ENCODE measurements around the gene SARDH. TPM values are rescaled to one million over a fixed set of nuclear protein-coding genes. Genes with fewer than 3 reads are reported as not detected.
"Not testable (repeated sequence)": the region's sequence is repeated elsewhere in the genome, so short reads cannot be mapped to it uniquely, and the experiment has no call there.

Gene SARDH
- total and polyA plus RNA-seq, 2 of the 8 experiments (the other 6 are each of a cell fraction or from before 2014, with no cell fraction given), result 6.4 to 7.4 TPM

DNA sequence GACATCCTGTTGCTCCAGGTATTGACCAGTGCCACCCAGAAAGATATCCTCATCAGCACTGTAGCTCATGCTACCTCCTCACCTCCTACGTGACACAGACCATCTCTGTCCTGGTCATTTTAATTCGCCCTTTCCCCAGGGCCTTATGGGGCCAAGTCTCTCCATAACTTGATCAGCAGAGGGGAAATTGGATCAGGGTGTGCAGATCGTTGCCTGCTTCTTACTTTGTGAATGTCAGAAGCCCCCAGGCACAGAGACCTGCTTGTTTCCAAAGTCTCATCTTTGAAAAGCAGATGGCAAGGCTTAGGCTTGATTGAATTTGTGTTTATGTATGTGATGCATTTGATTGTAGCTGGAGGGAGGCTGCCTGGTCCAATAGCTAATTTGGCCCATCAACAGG lies 110.8 kb downstream of the SARDH start (continued):
- no peak for TF ChIP-seq HDAC6 (IDR thresholded peaks at IDR 0.05; ENCODE audit: low read depth, low read length)
- no peak for TF ChIP-seq KDM5A (IDR thresholded peaks at IDR 0.05; ENCODE audit: low read length)
- no peak for TF ChIP-seq CBX8 (IDR thresholded peaks at IDR 0.05; ENCODE audit: borderline replicate concordance, low read depth, low read length)

DNA sequence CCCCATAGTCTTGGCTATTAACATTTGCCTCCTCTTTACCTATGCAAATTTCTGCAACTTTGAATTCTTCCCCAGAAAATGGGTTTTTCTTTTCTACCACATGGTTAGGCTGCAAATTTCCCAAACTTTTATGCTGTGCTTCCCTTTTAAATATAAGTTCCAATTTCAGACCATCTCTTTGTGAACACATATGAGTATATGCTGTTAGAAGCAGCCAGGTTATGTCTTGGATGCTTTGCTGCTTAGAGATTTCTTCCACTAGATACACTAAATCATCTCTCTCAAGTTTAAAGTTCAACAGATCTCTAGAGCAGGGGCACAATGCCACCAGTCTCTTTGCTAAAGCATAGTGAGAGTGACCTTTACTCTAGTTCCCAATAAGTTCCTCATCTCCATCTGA lies 112.1 kb downstream of the SARDH start:
- H2BK20ac ChIP-seq (ENCODE audit: low read length); H3K27me3 ChIP-seq (replicated peaks in 1 of 4; ENCODE audit: control insufficient read depth in 3 of 4, extremely low read depth in 1 of 4, insufficient read depth in 3 of 4, low read length in 3 of 4); H3K56ac ChIP-seq (replicated peaks; ENCODE audit: insufficient read length, low read depth, low read length); H3K4ac ChIP-seq (replicated peaks; ENCODE audit: insufficient read length, low read depth, low read length); DNase-seq (ENCODE audit: low read depth in 1 of 2, low spot score in 2 of 2); H3K9ac ChIP-seq (replicated peaks in 1 of 4; ENCODE audit: extremely low read depth in 1 of 4, low read depth in 3 of 4, low read length in 3 of 4); H3K23ac ChIP-seq (ENCODE audit: insufficient read length); H4K91ac ChIP-seq (replicated peaks; ENCODE audit: insufficient read length, low read length); H4K8ac ChIP-seq (ENCODE audit: extremely low read depth, insufficient read depth, low read length); H3K14ac ChIP-seq (ENCODE audit: insufficient read length); H3K4me1 ChIP-seq (replicated peaks in 1 of 4; ENCODE audit: control insufficient read depth in 3 of 4, insufficient read depth in 4 of 4, low read length in 3 of 4); POLR2A ChIA-PET (ENCODE audit: partially characterized antibody); H2AFZ ChIP-seq (ENCODE audit: low read length); H3K36me3 ChIP-seq (ENCODE audit: control insufficient read depth in 2 of 4, insufficient read depth in 4 of 4, low read length in 3 of 4); H3K9me3 ChIP-seq (ENCODE audit: insufficient read depth in 2 of 2, low read depth in 1 of 2, low read length in 1 of 2); H3K4me3 ChIP-seq (ENCODE audit: extremely low read depth in 1 of 4, insufficient read depth in 2 of 4, low read depth in 3 of 4, low read length in 4 of 4); H4K20me1 ChIP-seq (replicated peaks in 1 of 2; ENCODE audit: control insufficient read depth in 1 of 2, insufficient read depth in 2 of 2, low read length in 2 of 2); H4K5ac ChIP-seq (ENCODE audit: insufficient read length, low read depth, low read length); H3K4me2 ChIP-seq (ENCODE audit: insufficient read depth in 1 of 2, low read depth in 2 of 2, low read length in 2 of 2); FAIRE-seq; H3K79me2 ChIP-seq (ENCODE audit: control insufficient read depth in 1 of 2, insufficient read depth in 2 of 2, low read length in 2 of 2); H2AK5ac ChIP-seq (ENCODE audit: low read depth, low read length); H3K27ac ChIP-seq (ENCODE audit: low read depth, low read length); H2BK120ac ChIP-seq (replicated peaks; ENCODE audit: low read depth, low read length); H2BK12ac ChIP-seq (ENCODE audit: low read depth, low read length); H3K79me1 ChIP-seq (ENCODE audit: low read depth, low read length); H3K18ac ChIP-seq (ENCODE audit: extremely low read depth, low read length); CTCF ChIA-PET (ENCODE audit: partially characterized antibody); H3K23me2 ChIP-seq (ENCODE audit: low read depth, low read length); H2BK15ac ChIP-seq (ENCODE audit: low read length); H2BK5ac ChIP-seq (ENCODE audit: low read depth, low read length): not testable (repeated sequence)
